ENCODE measurements around the gene SERPINA6.
"Not testable (repeated sequence)": the region's sequence is repeated elsewhere in the genome, so short reads cannot be mapped to it uniquely, and the experiment has no call there.

The SERPINA6 gene

GRCh38 chr14:94322648-94323570, at the start of gene SERPINA6:
Gene SERPINA6 (minus strand): TSS chr14:94323336. CDS start chr14:94314648, 8,688 bp downstream.
- no peak for DNase-seq

GRCh38 chr14:94372021-94372605, 49.0 kb upstream of the SERPINA6 start:
- DNase-seq: no peak

GRCh38 chr14:94370524-94370910, 47.4 kb upstream of the SERPINA6 start:
- no peak for DNase-seq

GRCh38 chr14:94369766-94370523, 46.8 kb upstream of the SERPINA6 start:
- DNase-seq: not testable (repeated sequence)

GRCh38 chr14:94368956-94369355, 45.8 kb upstream of the SERPINA6 start:
- DNase-seq: no peak

- no peak for DNase-seq
Measured at GRCh38 chr14:94368243-94368590, 45.1 kb upstream of the SERPINA6 start.

GRCh38 chr14:94367347-94368242, 44.5 kb upstream of the SERPINA6 start:
- DNase-seq: no peak

- no peak for DNase-seq
Measured at GRCh38 chr14:94366146-94366915, 43.2 kb upstream of the SERPINA6 start, which contains the start of gene SERPINA2. Gene SERPINA2 (minus strand): TSS chr14:94366698.

GRCh38 chr14:94365624-94366023, 42.5 kb upstream of the SERPINA6 start:
- DNase-seq: no peak

- DNase-seq: no peak
Measured at GRCh38 chr14:94364964-94365363, 41.8 kb upstream of the SERPINA6 start.

- no peak for DNase-seq
Measured at GRCh38 chr14:94364037-94364436, 40.9 kb upstream of the SERPINA6 start.

GRCh38 chr14:94363151-94363624, 40.1 kb upstream of the SERPINA6 start:
- DNase-seq: no peak

GRCh38 chr14:94362614-94363133, 39.5 kb upstream of the SERPINA6 start:
- no peak for DNase-seq

- no peak for DNase-seq
Measured at GRCh38 chr14:94361682-94362081, 38.5 kb upstream of the SERPINA6 start.

GRCh38 chr14:94360945-94361565, 37.9 kb upstream of the SERPINA6 start:
- DNase-seq: no peak

GRCh38 chr14:94357166-94357565, 34.0 kb upstream of the SERPINA6 start:
- DNase-seq: no peak

GRCh38 chr14:94356379-94357056, 33.4 kb upstream of the SERPINA6 start:
- no peak for DNase-seq

GRCh38 chr14:94355191-94355794, 32.2 kb upstream of the SERPINA6 start:
- DNase-seq: no peak

GRCh38 chr14:94354638-94355185, 31.6 kb upstream of the SERPINA6 start:
- no peak for DNase-seq
